8988T (cell line): ENCODE measurements around the gene HIVEP1.

Experiments used
- DNase-seq: peaks from one replicate; pipeline ENCODE4 v3.0.0; 2011

The HIVEP1 gene

GRCh38 chr6:11994875-11995461 is 17.1 kb upstream of the HIVEP1 start:
- DNase-seq: no peak

- DNase-seq: no peak
Observed at GRCh38 chr6:11996751-11997150, 15.4 kb upstream of the HIVEP1 start.

GRCh38 chr6:11999246-11999645 is 12.9 kb upstream of the HIVEP1 start:
- DNase-seq: no peak

- DNase-seq: no peak
Observed at GRCh38 chr6:12000174-12000573, 11.9 kb upstream of the HIVEP1 start.

GRCh38 chr6:12001004-12001705 is 11.0 kb upstream of the HIVEP1 start:
- DNase-seq: no peak

GRCh38 chr6:12001706-12002435 is 10.2 kb upstream of the HIVEP1 start:
- DNase-seq: no peak

- no peak for DNase-seq
Observed at GRCh38 chr6:12007473-12007872, 4.6 kb upstream of the HIVEP1 start.

- no peak for DNase-seq
Observed at GRCh38 chr6:12007887-12008286, 4.2 kb upstream of the HIVEP1 start.

- peak; percentile 81 for DNase-seq
Observed at GRCh38 chr6:12008366-12009179, 3.5 kb upstream of the HIVEP1 start.

GRCh38 chr6:12009180-12009685 is 2.9 kb upstream of the HIVEP1 start:
- DNase-seq: no peak

GRCh38 chr6:12009876-12010634 is 2.1 kb upstream of the HIVEP1 start:
- DNase-seq: no peak

GRCh38 chr6:12010635-12011275 is 1.4 kb upstream of the HIVEP1 start:
- DNase-seq: peak; percentile 56

- DNase-seq: peak; percentile 93
Observed at GRCh38 chr6:12011276-12012037, 655 bp upstream of the HIVEP1 start.

- DNase-seq: peak; percentile 58
Observed at GRCh38 chr6:12012558-12013306, 620 bp downstream of the HIVEP1 start.

GRCh38 chr6:12013307-12013719 is 1.2 kb downstream of the HIVEP1 start:
- no peak for DNase-seq

- no peak for DNase-seq
Observed at GRCh38 chr6:12014027-12014872, 2.1 kb downstream of the HIVEP1 start.

GRCh38 chr6:12014873-12015149 is 2.7 kb downstream of the HIVEP1 start:
- no peak for DNase-seq

- no peak for DNase-seq
Observed at GRCh38 chr6:12017263-12017662, 5.2 kb downstream of the HIVEP1 start.

- DNase-seq: no peak
Observed at GRCh38 chr6:12017876-12018401, 5.8 kb downstream of the HIVEP1 start.
